H9 (cell line): ENCODE data around the gene UMAD1. TPM values are rescaled to one million over a fixed set of nuclear protein-coding genes. Genes with fewer than 3 reads are reported as not detected.

ENCODE experiments used
- DNase-seq: peaks from one replicate; pipeline ENCODE4 v3.0.0-alpha.2; 2017
- H2AFZ ChIP-seq: one replicate; pipeline ENCODE4 v1.6.1; 2013; ENCODE audit warnings: mild to moderate bottlenecking, low read length, control low read depth, moderate library complexity
- H2AK5ac ChIP-seq: 2 replicates; pipeline ENCODE4 v1.6.1; 2013; ENCODE audit warnings: low read length, control low read depth, mixed read lengths; ENCODE audit not compliant: insufficient read length
- H2BK120ac ChIP-seq: one replicate; pipeline ENCODE4 v1.6.1; 2013; ENCODE audit warnings: low read depth, mild to moderate bottlenecking, low read length, control low read depth, inconsistent platforms; ENCODE audit not compliant: poor library complexity, severe bottlenecking
- H2BK12ac ChIP-seq: 2 replicates; pipeline ENCODE4 v1.6.1; 2013; ENCODE audit warnings: low read length, control low read depth, mixed read lengths, low read depth; ENCODE audit not compliant: insufficient read length
- H2BK15ac ChIP-seq: 2 replicates; pipeline ENCODE4 v1.6.1; 2013; ENCODE audit warnings: low read depth, low read length, control low read depth
- H2BK20ac ChIP-seq: one replicate; pipeline ENCODE4 v1.6.1; 2013; ENCODE audit warnings: low read depth, mild to moderate bottlenecking, low read length, control low read depth, inconsistent platforms; ENCODE audit not compliant: poor library complexity, severe bottlenecking
- H2BK5ac ChIP-seq: 2 replicates; pipeline ENCODE4 v1.6.1; 2013; ENCODE audit warnings: low read length, control low read depth, mixed read lengths; ENCODE audit not compliant: insufficient read length
- H3K14ac ChIP-seq: 2 replicates; pipeline ENCODE4 v1.6.1; 2013; ENCODE audit warnings: low read length, control low read depth; ENCODE audit not compliant: insufficient read depth
- H3K18ac ChIP-seq: 2 replicates; pipeline ENCODE4 v1.6.1; 2013; ENCODE audit warnings: low read depth, mild to moderate bottlenecking, mixed read lengths, low read length, control low read depth; ENCODE audit not compliant: insufficient read length
- H3K23ac ChIP-seq: 2 replicates; pipeline ENCODE4 v1.6.1; 2013; ENCODE audit warnings: low read length, control low read depth, mixed read lengths, low read depth; ENCODE audit not compliant: insufficient read length
- H3K23me2 ChIP-seq: 2 replicates; pipeline ENCODE4 v1.6.1; 2013; ENCODE audit warnings: low read depth, mild to moderate bottlenecking, mixed read lengths, low read length, control low read depth; ENCODE audit not compliant: insufficient read length, poor library complexity, severe bottlenecking
- H3K27ac ChIP-seq: 2 replicates; pipeline ENCODE4 v1.5.1; 2013; ENCODE audit warnings: low read length, control low read depth, mixed read lengths, low read depth; ENCODE audit not compliant: insufficient read length
- H3K27me3 ChIP-seq: 2 replicates; pipeline ENCODE4 v1.6.1; 2013; ENCODE audit warnings: low read length, control low read depth, inconsistent platforms; ENCODE audit not compliant: insufficient read depth
- H3K4ac ChIP-seq: 2 replicates; pipeline ENCODE4 v1.6.1; 2013; ENCODE audit warnings: low read depth, mild to moderate bottlenecking, control low read depth, inconsistent platforms, low read length, moderate library complexity
- H3K4me1 ChIP-seq: 2 replicates; pipeline ENCODE4 v1.6.1; 2013; ENCODE audit warnings: low read length, control low read depth, inconsistent platforms; ENCODE audit not compliant: insufficient read depth
- H3K4me2 ChIP-seq: 2 replicates; pipeline ENCODE4 v1.6.1; 2013; ENCODE audit warnings: low read length, control low read depth, mixed read lengths; ENCODE audit not compliant: insufficient read length, insufficient read depth
- H3K56ac ChIP-seq: 2 replicates; pipeline ENCODE4 v1.6.1; 2013; ENCODE audit warnings: low read depth, mild to moderate bottlenecking, mixed read lengths, low read length, control low read depth; ENCODE audit not compliant: insufficient read length
- H3K79me1 ChIP-seq: 2 replicates; pipeline ENCODE4 v1.6.1; 2013; ENCODE audit warnings: low read depth, mild to moderate bottlenecking, moderate library complexity, low read length, control low read depth, inconsistent platforms; ENCODE audit not compliant: insufficient read depth, poor library complexity, severe bottlenecking
- H3K79me2 ChIP-seq: 2 replicates; pipeline ENCODE4 v1.6.1; 2013; ENCODE audit warnings: low read length, control low read depth, inconsistent platforms; ENCODE audit not compliant: insufficient read depth
- H3K9ac ChIP-seq: 2 replicates; pipeline ENCODE4 v1.6.1; 2013; ENCODE audit warnings: low read length, control low read depth, mixed read lengths; ENCODE audit not compliant: insufficient read length; ENCODE audit errors: extremely low read depth
- H3K9me3 ChIP-seq: one replicate; pipeline ENCODE4 v1.6.1; 2013; ENCODE audit warnings: low read depth, low read length, inconsistent platforms; ENCODE audit not compliant: control insufficient read depth
- H3T11ph ChIP-seq: one replicate; pipeline ENCODE4 v1.6.1; 2013; ENCODE audit warnings: mild to moderate bottlenecking, low read length, control low read depth, inconsistent platforms
- H4K20me1 ChIP-seq: one replicate; pipeline ENCODE4 v1.6.1; 2013; ENCODE audit not compliant: control insufficient read depth, insufficient read length, insufficient read depth
- H4K5ac ChIP-seq: 2 replicates; pipeline ENCODE4 v1.6.1; 2013; ENCODE audit warnings: low read depth, mild to moderate bottlenecking, mixed read lengths, low read length, control low read depth; ENCODE audit not compliant: insufficient read length
- H4K8ac ChIP-seq: replicated peaks from 2 replicates; pipeline ENCODE4 v1.6.1; 2013; ENCODE audit warnings: low read length, control low read depth, mixed read lengths, low read depth; ENCODE audit not compliant: insufficient read length
- H4K91ac ChIP-seq: 2 replicates; pipeline ENCODE4 v1.6.1; 2013; ENCODE audit warnings: low read depth, mild to moderate bottlenecking, moderate library complexity, mixed read lengths, low read length, control low read depth; ENCODE audit not compliant: insufficient read length
- H3K27ac Mint-ChIP-seq, 3 experiments: 2 replicates in 2 of 3; 3 replicates in 1 of 3; pipeline ENCODE4 v1.8.0; 2020 to 2021; ENCODE audit warnings: mixed read lengths in 3 of 3, mild to moderate bottlenecking in 1 of 3, moderate library complexity in 1 of 3
- H3K27me3 Mint-ChIP-seq: 2 replicates; pipeline ENCODE4 v1.8.0; 2021; ENCODE audit warnings: low read depth, mild to moderate bottlenecking, moderate library complexity, mixed read lengths
- H3K36me3 Mint-ChIP-seq, 3 experiments: 2 replicates in 2 of 3; 3 replicates in 1 of 3; pipeline ENCODE4 v1.8.0; 2020 to 2021; ENCODE audit warnings: low read depth in 3 of 3, mixed read lengths in 3 of 3; ENCODE audit not compliant: insufficient read depth in 1 of 3
- H3K4me1 Mint-ChIP-seq, 2 experiments: 2 replicates each; pipeline ENCODE4 v1.8.0; 2020; ENCODE audit warnings: mixed read lengths in 2 of 2
- H3K4me3 Mint-ChIP-seq, 2 experiments: 2 replicates in 1 of 2; 3 replicates in 1 of 2; pipeline ENCODE4 v1.8.0; 2020 to 2021; ENCODE audit warnings: mild to moderate bottlenecking in 2 of 2, mixed read lengths in 2 of 2, moderate library complexity in 1 of 2
- H3K9me3 Mint-ChIP-seq, 2 experiments: 2 replicates in 1 of 2; 3 replicates in 1 of 2; pipeline ENCODE4 v1.8.0; 2020; ENCODE audit warnings: mild to moderate bottlenecking in 2 of 2, mixed read lengths in 2 of 2, moderate library complexity in 1 of 2
- CTCF ChIP-seq: fragments of 200-600 bp; sonication (generic); conservative IDR thresholded peaks from 3 replicates; pipeline ENCODE4 v1.8.0; 2021; ENCODE audit warnings: antibody characterized with exemption, mild to moderate bottlenecking
- WGBS: extraction: QIAGEN DNeasy Blood & Tissue Kit; methylation state at CpG from one replicate; pipeline ENCODE4 v1.1.7; 2013; ENCODE audit warnings: missing lambda C conversion rate, low lambda C conversion rate, mixed read lengths; ENCODE audit not compliant: insufficient read length; ENCODE audit errors: extremely low coverage; 5-methylcytosine and 5-hydroxymethylcytosine counted together
- total RNA-seq: library from RNA; stranded (reverse); gene quantifications from 2 replicates; pipeline ENCODE4 v1.2.1, GENCODE V29; 2021

Gene UMAD1
- total RNA-seq, 1 experiment from 2014 or later, result 8.9 TPM

DNA sequence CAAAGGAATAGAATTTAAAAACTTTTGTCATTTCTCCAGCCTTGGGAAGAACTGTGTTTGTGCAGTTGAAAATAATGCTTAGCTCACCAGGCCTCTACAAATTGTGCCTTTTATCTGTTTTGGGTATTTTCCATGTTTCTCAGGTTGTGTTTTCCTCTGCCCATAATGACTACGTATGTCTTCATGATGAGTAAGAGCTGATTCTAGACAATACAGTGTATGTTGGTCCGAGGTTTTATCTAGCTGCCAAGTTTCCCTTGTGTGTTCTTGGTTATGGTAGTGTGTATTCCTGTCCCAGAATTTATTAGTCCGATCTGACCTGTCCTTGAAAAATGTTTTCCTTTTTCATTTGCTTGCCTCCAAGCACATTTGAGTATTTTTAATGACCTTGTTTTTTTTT lies 244.3 kb downstream of the UMAD1 start:
- no peak overlapping the region for H3K27ac Mint-ChIP-seq
- no CpG with 5 or more reads among the region's 3 CpGs for WGBS

More for the DNA sequence above, 244.3 kb downstream of the UMAD1 start:
- no peak for TF ChIP-seq CTCF
- Mint-ChIP-seq H3K4me1 (no peaks in the 10 kb centered on the region), H3K27me3 (no peaks in the 10 kb centered on the region; the same call in 1 of the 2 replicates), H3K4me3 (no peak overlapping the region), H3K9me3 (no peaks in the 10 kb centered on the region), H3K36me3 (no peaks in the 10 kb centered on the region; a peak in 1 of 7 replicates)
- H2BK20ac ChIP-seq, result no peak overlapping the region
- H2BK12ac ChIP-seq, result no peak overlapping the region
- no peaks in the 10 kb centered on the region for H3K79me1 ChIP-seq
- H3K79me2 ChIP-seq, result no peaks in the 10 kb centered on the region
- no peak for DNase-seq
- no peak overlapping the region for H2AK5ac ChIP-seq
- H2BK15ac ChIP-seq, result no peak overlapping the region
- H4K5ac ChIP-seq, result no peak overlapping the region
- H4K20me1 ChIP-seq, result no peaks in the 10 kb centered on the region
- no peak overlapping the region for H2BK5ac ChIP-seq
- H3K27me3 ChIP-seq, result no peaks in the 10 kb centered on the region
- no peak overlapping the region for H2AFZ ChIP-seq
- H3K9ac ChIP-seq, result no peak overlapping the region
- H3K23me2 ChIP-seq, result no peaks in the 10 kb centered on the region
- no peak overlapping the region for H3K27ac ChIP-seq
- H3K4ac ChIP-seq, result no peak overlapping the region
- no peak overlapping the region for H4K8ac ChIP-seq
- no peak overlapping the region for H3T11ph ChIP-seq
- H3K4me2 ChIP-seq, result no peak overlapping the region
- H3K18ac ChIP-seq, result no peak overlapping the region
- no peak overlapping the region for H4K91ac ChIP-seq
- H3K14ac ChIP-seq, result no peak overlapping the region
- no peak overlapping the region for H3K23ac ChIP-seq
- H2BK120ac ChIP-seq, result no peak overlapping the region
- no peaks in the 10 kb centered on the region for H3K9me3 ChIP-seq
- no peak overlapping the region for H3K56ac ChIP-seq
- no peaks in the 10 kb centered on the region; the same call in 1 of the 2 replicates for H3K4me1 ChIP-seq
